ENCODE measurements around the gene SIGLEC8. TPM values are rescaled to one million over a fixed set of nuclear protein-coding genes. Genes with fewer than 3 reads are reported as not detected.
A peak's percentile ranks its signal among the peaks of the same experiment; 100 is the strongest.

SIGLEC8 gene
- total and polyA plus RNA-seq, 12 donors, result 0.13 to 0.95 (median 0.19) TPM; not detected in 8

GRCh38 chr19:51460164-51460992, 2.1 kb upstream of the SIGLEC8 start:
- Histone ChIP-seq H3K4me1 (peaks cover 0 to 26% (median 0%) of the 10 kb centered on the region in 9 donors), H3K4me3 (peak overlapping the region in 4 of 10 donors; percentile 19 to 24 (median 22)), H3K27me3 (peaks cover 0 to 63% (median 45%) of the 10 kb centered on the region in 7 donors), H3K27ac (no peak overlapping the region), H3K36me3 (no peaks in the 10 kb centered on the region), H3K9me3 (no peaks in the 10 kb centered on the region)
- TF ChIP-seq, protein P1, sequence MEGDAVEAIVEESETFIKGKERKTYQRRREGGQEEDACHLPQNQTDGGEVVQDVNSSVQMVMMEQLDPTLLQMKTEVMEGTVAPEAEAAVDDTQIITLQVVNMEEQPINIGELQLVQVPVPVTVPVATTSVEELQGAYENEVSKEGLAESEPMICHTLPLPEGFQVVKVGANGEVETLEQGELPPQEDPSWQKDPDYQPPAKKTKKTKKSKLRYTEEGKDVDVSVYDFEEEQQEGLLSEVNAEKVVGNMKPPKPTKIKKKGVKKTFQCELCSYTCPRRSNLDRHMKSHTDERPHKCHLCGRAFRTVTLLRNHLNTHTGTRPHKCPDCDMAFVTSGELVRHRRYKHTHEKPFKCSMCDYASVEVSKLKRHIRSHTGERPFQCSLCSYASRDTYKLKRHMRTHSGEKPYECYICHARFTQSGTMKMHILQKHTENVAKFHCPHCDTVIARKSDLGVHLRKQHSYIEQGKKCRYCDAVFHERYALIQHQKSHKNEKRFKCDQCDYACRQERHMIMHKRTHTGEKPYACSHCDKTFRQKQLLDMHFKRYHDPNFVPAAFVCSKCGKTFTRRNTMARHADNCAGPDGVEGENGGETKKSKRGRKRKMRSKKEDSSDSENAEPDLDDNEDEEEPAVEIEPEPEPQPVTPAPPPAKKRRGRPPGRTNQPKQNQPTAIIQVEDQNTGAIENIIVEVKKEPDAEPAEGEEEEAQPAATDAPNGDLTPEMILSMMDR (IDR thresholded peaks at IDR 0.05), result no peak
- DNase-seq (no peak), ATAC-seq (peak in 1 of 8 donors; percentile 49)
- intact Hi-C loops (cut with DNase I), result no loop called here
- 55 to 56% methylated on average over 13 of the region's 13 CpGs for WGBS, 2 donors

GRCh38 chr19:51458899-51459505, 748 bp upstream of the SIGLEC8 start:
- Histone ChIP-seq H3K4me1 (peaks cover 0 to 26% (median 0%) of the 10 kb centered on the region in 9 donors), H3K27me3 (peaks cover 0 to 60% (median 43%) of the 10 kb centered on the region in 7 donors), H3K9me3 (no peaks in the 10 kb centered on the region), H3K27ac (no peak overlapping the region), H3K36me3 (no peaks in the 10 kb centered on the region), H3K4me3 (no peak overlapping the region)
- DNase-seq (no peak), ATAC-seq (no peak)
- TF ChIP-seq, protein P1 (IDR thresholded peaks at IDR 0.05), result no peak
- intact Hi-C loops (cut with DNase I), result no loop called here
- WGBS, 2 donors, result 76% methylated on average over 14 of the region's 14 CpGs

GRCh38 chr19:51457351-51458013, 772 bp downstream of the SIGLEC8 start:
- 77 to 78% methylated on average over 11 of the region's 11 CpGs for WGBS, 2 donors
- Histone ChIP-seq H3K4me1 (peaks cover 0 to 19% (median 0%) of the 10 kb centered on the region in 9 donors), H3K27me3 (peaks cover 0 to 59% (median 38%) of the 10 kb centered on the region in 7 donors), H3K9me3 (no peaks in the 10 kb centered on the region), H3K27ac (peak overlapping the region in 1 of 10 donors; percentile 53), H3K4me3 (peak overlapping the region in 1 of 10 donors; percentile 16), H3K36me3 (no peaks in the 10 kb centered on the region)
- TF ChIP-seq, protein P1 (IDR thresholded peaks at IDR 0.05), result no peak
- no peak for ATAC-seq
- DNase-seq, result no peak
- intact Hi-C loops (cut with DNase I), result no loop called here

Data from heart right ventricle (tissue), 16 donors.